Kidney capillary endothelial cell (primary cell): ENCODE results near the gene QPCT.

Source experiments
- DNase-seq: peaks from one replicate; pipeline ENCODE4 v3.0.0-alpha.2; 2018; ENCODE audit warnings: low spot score

The QPCT gene

GRCh38 chr2:37324786-37325624 is 19.4 kb upstream of the QPCT start, which contains the start of gene PRKD3:
Gene PRKD3 (minus strand): TSS chr2:37324833. CDS start chr2:37316524, 8,309 bp downstream.
- DNase-seq, result no peak

DNA sequence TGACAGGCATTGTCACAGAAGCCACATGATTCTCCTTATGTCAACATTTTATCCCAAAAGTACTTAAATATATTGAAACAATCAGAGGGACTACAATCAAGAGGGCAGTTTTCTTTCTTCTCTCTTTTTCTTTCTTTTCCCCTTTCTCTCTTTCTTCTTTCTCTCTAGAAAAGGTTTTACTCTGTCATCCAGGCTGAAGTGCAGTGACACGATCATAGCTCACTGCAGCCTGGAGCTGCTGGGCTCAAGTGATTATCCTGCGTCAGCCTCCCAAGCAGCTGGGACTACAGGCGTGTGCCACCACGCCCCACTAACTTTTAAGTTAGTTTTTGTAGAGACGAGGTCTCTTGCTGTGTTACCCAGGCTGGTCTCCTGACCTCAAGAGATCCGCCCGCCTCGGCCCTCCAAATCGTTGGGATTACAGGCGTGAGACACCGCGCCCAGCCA is 18.8 kb upstream of the QPCT start:
- no peak for DNase-seq

GRCh38 chr2:37326285-37326684 is 18.1 kb upstream of the QPCT start:
- no peak for DNase-seq

DNA sequence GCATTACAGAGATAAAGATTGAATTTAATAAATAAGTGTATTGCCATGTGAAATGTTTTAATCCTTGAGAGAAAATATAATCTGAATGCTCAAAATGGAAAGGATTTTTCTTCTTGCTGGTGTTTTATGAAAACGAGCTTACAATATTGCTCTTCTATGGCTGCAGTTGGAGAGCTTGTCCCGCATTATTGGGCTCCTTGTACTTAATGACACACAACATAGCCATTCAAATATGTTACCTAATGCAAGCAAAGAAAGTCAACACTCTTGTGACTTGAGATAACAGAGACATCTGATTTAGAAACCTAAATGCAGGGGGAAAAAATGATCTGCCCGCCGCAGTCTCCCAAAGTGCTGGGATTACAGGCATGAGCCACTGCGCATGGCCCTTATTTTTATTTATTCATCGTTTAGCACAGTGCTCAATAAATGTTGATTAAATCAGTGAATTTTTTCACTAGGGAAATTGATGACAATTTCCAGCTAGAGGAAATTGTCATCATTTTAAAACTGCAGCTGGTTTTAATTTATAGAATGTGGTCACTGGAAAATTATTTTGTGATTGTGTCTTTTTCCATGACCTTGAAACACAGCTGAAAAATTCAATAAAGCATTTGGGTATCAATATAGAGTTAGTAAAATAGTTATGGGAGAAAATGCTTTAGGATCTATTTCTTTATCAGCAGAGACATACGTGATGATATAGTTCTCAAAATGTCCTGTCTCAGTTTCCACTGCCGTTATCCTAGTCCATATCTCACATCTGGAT is 17.4 kb upstream of the QPCT start:
- no peak for DNase-seq

GRCh38 chr2:37330681-37331080 is 13.7 kb upstream of the QPCT start:
- DNase-seq, result no peak

GRCh38 chr2:37332560-37332959 is 11.9 kb upstream of the QPCT start:
- DNase-seq, result no peak

GRCh38 chr2:37333256-37333655 is 11.2 kb upstream of the QPCT start:
- no peak for DNase-seq

DNA sequence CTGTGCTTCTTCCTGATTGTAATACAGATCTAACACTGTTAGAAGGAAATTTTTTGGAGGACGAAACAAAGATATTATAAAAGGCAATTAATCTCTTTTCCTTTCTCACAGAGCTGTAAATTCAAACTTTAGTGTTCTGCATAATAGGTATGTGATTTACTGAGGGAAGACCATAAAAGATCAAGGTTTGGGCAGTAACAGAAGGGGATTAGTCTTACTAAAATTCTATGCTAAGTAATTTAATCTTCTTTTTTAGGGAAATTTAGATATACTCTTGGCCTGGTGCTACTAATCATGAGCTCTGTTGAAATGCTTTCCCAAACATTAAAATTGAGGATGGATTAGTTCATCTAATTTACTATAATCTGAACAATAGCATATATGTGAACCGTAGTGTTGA is 8.8 kb upstream of the QPCT start:
- no peak for DNase-seq

DNA sequence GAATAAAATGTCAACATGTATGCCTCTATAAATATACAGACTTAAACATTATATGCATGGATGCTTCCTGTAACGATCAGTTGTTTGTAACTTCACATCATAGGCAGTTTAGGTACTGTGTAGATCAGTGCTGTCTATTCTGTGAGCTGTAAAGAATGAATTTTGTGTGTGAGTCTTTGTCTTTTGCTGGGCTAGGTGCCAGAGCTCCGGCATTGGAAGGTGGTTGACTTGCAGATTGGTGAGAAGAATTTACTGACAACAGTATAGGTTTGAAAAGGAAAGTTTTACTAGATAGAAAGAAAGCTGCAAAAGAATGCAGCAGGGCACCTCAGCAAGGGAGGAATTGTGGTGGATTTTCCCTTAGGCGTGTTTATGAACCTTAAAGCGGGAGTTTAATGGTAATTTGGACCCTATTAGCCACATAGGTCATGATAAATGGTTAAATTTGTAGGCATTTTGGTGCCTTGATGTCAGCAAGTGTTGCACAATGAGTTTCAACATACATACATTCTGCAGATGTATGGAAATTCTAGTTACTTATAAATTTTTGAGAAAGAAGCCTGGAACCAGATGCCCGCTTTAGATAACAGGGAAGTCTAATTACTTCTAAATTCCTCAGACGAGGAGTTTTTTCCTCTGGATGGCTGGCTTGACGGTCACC is 6.7 kb upstream of the QPCT start:
- no peak for DNase-seq

DNA sequence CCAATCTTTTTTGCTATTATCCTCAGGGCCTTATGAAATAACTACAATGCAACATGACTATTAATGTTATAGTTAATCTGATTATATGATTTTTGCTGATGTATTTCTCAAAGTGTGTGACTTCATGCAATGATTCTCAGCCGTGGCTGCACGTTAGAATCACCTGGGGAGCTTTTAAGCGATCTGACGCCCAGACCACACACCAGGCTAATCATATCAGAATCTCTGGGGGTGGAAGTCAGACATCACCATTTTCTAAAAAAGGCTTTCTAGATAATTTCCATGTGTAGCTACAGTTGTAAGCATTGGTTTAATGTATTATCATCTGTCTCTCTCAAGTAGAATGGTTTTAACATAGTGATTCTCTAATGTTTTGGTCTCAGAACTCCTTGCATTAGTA is 5.5 kb upstream of the QPCT start:
- no peak for DNase-seq

- DNase-seq, result no peak
Measured at GRCh38 chr2:37340637-37341036, 3.8 kb upstream of the QPCT start.

DNA sequence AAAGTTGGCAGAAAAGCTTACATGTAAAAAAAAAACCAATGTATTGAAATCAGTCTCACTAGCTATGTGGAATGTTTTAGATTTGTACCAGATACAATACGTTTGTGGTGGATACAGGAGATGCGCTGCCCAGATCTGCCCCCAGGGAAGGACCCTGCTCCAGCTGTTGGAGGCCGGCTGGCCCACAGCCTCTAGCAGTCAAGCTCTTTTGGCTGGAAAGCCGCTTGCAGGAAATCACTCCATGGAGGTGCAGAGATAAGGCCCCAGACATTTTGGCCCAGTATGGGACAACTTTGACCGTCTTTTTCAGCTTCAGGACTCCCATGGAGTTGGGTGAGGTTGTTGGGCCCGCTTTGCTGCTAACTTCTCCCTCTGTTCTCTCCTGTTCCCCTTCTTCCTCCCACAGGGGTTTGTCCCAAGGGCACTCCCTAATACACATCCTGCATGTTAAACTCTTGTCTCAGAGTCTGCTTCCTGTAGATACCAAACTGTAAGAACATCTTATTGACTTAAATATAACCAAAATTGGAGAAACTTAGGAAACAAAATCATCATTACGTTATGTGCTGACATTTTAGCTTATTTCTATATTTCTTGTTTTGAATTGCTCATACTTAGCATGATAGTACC is 1.7 kb upstream of the QPCT start:
- DNase-seq, result no peak

DNA sequence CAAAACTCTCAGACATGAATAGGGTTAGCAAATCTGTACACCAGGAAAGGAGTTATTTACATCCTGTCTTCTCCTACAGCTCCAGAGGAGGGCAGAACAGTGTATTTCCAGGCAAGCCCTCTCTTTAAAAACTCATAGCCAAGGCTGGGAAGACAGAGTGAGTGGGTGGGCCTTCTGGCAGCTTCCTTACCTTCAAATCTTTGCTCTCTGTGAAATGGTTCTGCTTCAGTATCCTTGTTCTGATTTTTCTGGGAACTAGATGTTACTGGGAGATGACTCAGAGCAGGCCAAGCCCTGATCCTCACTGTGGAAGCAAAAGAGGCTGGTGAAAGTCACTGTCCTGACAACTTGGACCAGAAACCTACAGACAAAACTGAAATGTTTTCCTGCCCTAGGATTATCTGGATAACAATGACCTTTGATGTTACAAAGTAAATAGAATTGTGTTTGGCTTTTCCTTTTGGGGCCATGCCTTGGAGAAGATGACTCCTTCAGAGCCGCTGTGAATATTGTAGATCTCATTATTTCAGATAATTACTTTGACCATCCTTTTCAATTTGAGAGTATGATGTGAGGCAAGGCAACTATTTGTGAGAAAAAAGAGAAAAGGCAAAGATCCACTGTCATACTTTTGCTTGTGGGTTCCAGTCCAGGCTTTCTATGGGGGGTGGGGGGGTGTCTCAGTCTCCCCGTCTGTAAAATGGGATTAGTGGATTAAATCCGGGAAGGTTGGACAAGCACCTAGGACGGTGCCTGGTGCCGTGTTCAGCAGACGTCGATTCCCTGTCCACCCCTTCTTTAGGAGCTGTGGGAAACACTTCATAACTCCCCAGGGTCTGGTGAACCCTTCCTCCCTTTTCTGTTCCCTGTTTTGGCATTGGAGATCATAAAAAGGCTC is 644 bp upstream of the QPCT start:
- DNase-seq, result peak; percentile 68

- no peak for DNase-seq
Measured at GRCh38 chr2:37348155-37348554, 3.7 kb downstream of the QPCT start.

DNA sequence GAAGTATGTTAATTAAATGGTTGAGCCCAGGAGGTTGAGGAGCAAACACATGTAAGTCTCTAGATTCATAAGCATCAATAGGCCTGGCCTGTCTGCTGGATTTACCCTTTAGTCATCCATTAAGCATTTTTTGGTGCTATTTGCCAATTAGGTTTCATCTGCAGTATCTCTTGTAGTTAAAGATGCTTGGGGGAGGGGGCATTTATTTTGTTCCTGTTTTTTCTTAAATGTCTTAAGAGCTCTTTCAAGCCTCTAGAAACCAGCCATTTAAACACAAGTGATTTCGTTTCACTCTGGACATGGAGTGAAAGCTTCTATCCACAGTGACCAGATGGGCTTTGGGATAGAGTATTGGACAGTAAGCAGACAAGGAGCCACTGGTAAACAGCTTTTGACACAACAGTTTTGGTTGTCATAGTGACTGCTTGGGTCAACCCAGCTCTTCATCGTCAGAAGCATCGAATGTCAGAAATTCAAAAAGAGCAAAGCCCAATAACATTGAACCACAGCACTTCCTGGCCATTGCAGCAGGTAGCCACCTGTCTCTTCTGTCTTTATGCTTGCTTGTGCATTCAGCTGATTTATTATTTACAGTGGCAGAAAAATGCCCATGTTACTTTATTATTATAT is 4.9 kb downstream of the QPCT start:
- no peak for DNase-seq

DNA sequence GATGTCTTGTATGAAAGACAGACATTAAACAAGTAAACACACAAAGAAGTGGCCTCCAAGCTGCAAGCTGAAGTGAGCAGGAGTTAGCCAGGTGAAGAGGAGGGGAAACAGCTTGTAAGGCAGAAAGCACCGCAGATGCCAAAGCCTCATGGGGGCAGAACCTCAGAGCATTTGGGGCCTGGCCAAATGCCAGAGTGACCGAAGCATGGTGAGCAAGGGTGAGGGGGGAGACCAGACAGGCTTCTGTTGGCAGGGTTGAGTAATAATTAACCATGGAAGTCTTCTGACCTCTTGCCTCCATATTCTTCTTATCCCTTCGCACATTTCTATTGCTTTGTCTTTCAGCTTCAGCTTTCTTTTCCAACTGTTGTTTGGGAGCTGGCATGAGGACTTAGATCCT is 5.6 kb downstream of the QPCT start:
- DNase-seq, result no peak

DNA sequence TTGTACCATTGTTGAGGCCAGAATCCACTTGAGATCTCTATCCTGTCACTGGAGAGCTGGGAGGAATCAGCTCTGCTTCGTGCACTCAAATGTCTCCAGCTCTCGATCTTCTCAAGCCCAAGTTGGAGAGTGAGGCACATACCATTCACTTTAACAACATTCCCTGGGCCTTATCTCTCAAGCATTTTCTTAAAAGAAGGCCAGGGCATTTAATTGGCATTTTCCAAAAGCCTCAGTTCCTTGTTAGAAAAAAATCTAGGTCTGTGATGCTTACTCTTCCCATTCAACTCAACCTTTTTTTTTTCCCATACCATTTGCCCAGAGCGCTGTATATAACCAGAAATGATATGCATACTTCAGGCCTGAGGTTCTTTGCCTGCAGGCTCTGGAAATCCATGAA is 10.1 kb downstream of the QPCT start:
- no peak for DNase-seq

DNA sequence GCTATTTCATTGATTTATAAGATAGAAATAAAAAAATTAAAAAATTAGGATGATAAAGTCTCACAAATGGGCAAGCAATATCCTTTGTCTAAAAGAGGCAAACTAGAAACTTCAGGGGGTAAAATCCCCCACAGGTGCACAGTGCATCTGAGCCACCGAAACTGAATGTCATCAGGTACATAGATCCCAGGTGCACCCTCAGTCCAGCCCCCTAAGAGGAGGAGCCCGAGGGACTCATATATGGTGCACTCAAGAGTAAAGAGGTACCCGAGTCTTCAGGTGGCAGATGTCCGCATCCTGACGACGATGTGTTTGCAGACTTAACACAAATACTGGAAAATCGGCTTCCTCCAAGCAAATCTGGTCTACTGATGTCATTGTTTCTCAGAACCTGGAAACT is 11.3 kb downstream of the QPCT start:
- no peak for DNase-seq

DNA sequence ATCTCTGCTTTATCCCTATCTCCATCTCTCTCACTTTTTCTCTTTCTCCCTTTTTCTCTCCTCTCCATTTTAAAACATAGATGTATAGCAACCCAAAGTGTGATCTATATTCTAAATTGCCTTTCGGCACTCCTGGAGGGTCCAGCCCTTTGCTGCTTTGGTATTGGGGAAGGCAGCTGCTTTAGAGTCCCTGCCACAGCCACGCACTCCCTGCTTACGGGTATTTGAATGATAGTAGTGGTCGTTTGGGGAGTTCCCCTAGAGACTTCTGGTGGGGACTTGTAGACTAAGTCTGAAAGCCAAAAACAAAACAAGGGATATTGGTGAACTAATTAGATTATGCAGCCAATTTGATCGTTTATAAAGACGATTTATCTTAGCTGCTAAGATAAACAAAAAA is 11.9 kb downstream of the QPCT start:
- no peak for DNase-seq

GRCh38 chr2:37357069-37357468 is 12.6 kb downstream of the QPCT start:
- no peak for DNase-seq

- no peak for DNase-seq
Measured at GRCh38 chr2:37357530-37357929, 13.1 kb downstream of the QPCT start.
